ENCODE measurements around the gene PSME3IP1. TPM values are rescaled to one million over a fixed set of nuclear protein-coding genes. Genes with fewer than 3 reads are reported as not detected.

The PSME3IP1 gene
- total RNA-seq, 1 experiment from 2014 or later = 45.6 TPM

GRCh38 chr16:57156351-57156703, 29.5 kb downstream of the PSME3IP1 start:
- H3K27ac ChIP-seq (ENCODE audit: low read length) = no peak overlapping the region
- peaks cover 8% of the 10 kb centered on the region; the same call in 1 of the 2 replicates for H3K36me3 ChIP-seq (ENCODE audit: low read depth, low read length)
- no peaks in the 10 kb centered on the region for H3K27me3 ChIP-seq (ENCODE audit: low read length)
- H4K20me1 ChIP-seq (ENCODE audit: low read length) = no peaks in the 10 kb centered on the region
- no peak for DNase-seq
- no peaks in the 10 kb centered on the region for H3K9me2 ChIP-seq (replicated peaks; ENCODE audit: low read length)
- H3K79me2 ChIP-seq (ENCODE audit: low read length) = no peaks in the 10 kb centered on the region
- no peaks in the 10 kb centered on the region for H3K4me1 ChIP-seq (ENCODE audit: insufficient read depth, low read length)
- no peak overlapping the region for H3K4me3 ChIP-seq (ENCODE audit: low read length)
- TF ChIP-seq EZH2 (IDR thresholded peaks at IDR 0.05; ENCODE audit: low read length, unreplicated experiment) (no peak), EZH2phosphoT487 (IDR thresholded peaks at IDR 0.05; ENCODE audit: borderline replicate concordance, low read length) (no peak), CTCF (conservative IDR thresholded peaks at IDR 0.05; ENCODE audit: low read depth, low read length) (no peak)
- ChIA-PET CTCF (no interaction called here), POLR2A (ENCODE audit: unreplicated experiment) (no interaction called here)
- intact Hi-C loops (cut with micrococcal nuclease) = no loop called here
- no peaks in the 10 kb centered on the region for H3F3A ChIP-seq (ENCODE audit: low read length, unreplicated experiment)
- H3K4me2 ChIP-seq (ENCODE audit: low read length) = no peak overlapping the region
- ATAC-seq = no peak
- BruUV-seq (replicated peaks) = no TSS peak
- no peaks in the 10 kb centered on the region for H3K9me3 ChIP-seq (ENCODE audit: low read length)
- H3K9ac ChIP-seq (ENCODE audit: low read length) = no peak overlapping the region
- H2AFZ ChIP-seq (ENCODE audit: low read length) = no peak overlapping the region

- Histone ChIP-seq H3K27me3 (ENCODE audit: low read length) (no peaks in the 10 kb centered on the region), H3K27ac (ENCODE audit: low read length) (no peak overlapping the region), H4K20me1 (ENCODE audit: low read length) (no peaks in the 10 kb centered on the region), H3K4me1 (ENCODE audit: insufficient read depth, low read length) (no peaks in the 10 kb centered on the region), H3K9me2 (replicated peaks; ENCODE audit: low read length) (no peaks in the 10 kb centered on the region), H3F3A (ENCODE audit: low read length, unreplicated experiment) (no peaks in the 10 kb centered on the region), H3K79me2 (ENCODE audit: low read length) (no peaks in the 10 kb centered on the region), H3K4me3 (ENCODE audit: low read length) (no peak overlapping the region), H2AFZ (ENCODE audit: low read length) (no peak overlapping the region), H3K4me2 (ENCODE audit: low read length) (no peak overlapping the region), H3K36me3 (ENCODE audit: low read depth, low read length) (peaks cover 8% of the 10 kb centered on the region; the same call in 1 of the 2 replicates), H3K9ac (ENCODE audit: low read length) (no peak overlapping the region), H3K9me3 (ENCODE audit: low read length) (no peaks in the 10 kb centered on the region)
- ChIA-PET POLR2A (ENCODE audit: unreplicated experiment) (no interaction called here), CTCF (no interaction called here)
- DNase-seq (no peak), ATAC-seq (no peak)
- TF ChIP-seq EZH2phosphoT487 (IDR thresholded peaks at IDR 0.05; ENCODE audit: borderline replicate concordance, low read length) (no peak), EZH2 (IDR thresholded peaks at IDR 0.05; ENCODE audit: low read length, unreplicated experiment) (no peak), CTCF (conservative IDR thresholded peaks at IDR 0.05; ENCODE audit: low read depth, low read length) (no peak)
- no TSS peak for BruUV-seq (replicated peaks)
- intact Hi-C loops (cut with micrococcal nuclease) = no loop called here
These were observed 30.0 kb downstream of the PSME3IP1 start for GRCh38 chr16:57155702-57156350.

- Histone ChIP-seq H3K4me1 (ENCODE audit: insufficient read depth, low read length) (no peaks in the 10 kb centered on the region), H3F3A (ENCODE audit: low read length, unreplicated experiment) (no peaks in the 10 kb centered on the region), H3K27ac (ENCODE audit: low read length) (no peak overlapping the region), H3K9me3 (ENCODE audit: low read length) (no peaks in the 10 kb centered on the region), H3K9ac (ENCODE audit: low read length) (no peak overlapping the region), H3K27me3 (ENCODE audit: low read length) (no peaks in the 10 kb centered on the region), H2AFZ (ENCODE audit: low read length) (no peak overlapping the region), H4K20me1 (ENCODE audit: low read length) (no peaks in the 10 kb centered on the region), H3K4me2 (ENCODE audit: low read length) (no peak overlapping the region), H3K4me3 (ENCODE audit: low read length) (no peak overlapping the region), H3K9me2 (replicated peaks; ENCODE audit: low read length) (no peaks in the 10 kb centered on the region), H3K79me2 (ENCODE audit: low read length) (no peaks in the 10 kb centered on the region), H3K36me3 (ENCODE audit: low read depth, low read length) (peaks cover 8% of the 10 kb centered on the region; the same call in 1 of the 2 replicates)
- intact Hi-C loops (cut with micrococcal nuclease) = no loop called here
- TF ChIP-seq EZH2phosphoT487 (IDR thresholded peaks at IDR 0.05; ENCODE audit: borderline replicate concordance, low read length) (no peak), EZH2 (IDR thresholded peaks at IDR 0.05; ENCODE audit: low read length, unreplicated experiment) (no peak), CTCF (conservative IDR thresholded peaks at IDR 0.05; ENCODE audit: low read depth, low read length) (no peak)
- ATAC-seq (no peak), DNase-seq (no peak)
- BruUV-seq (replicated peaks) = TSS peak; percentile 55
- CTCF ChIA-PET = no interaction called here
- POLR2A ChIA-PET (ENCODE audit: unreplicated experiment) = no interaction called here
These were observed 32.0 kb downstream of the PSME3IP1 start for GRCh38 chr16:57153841-57154240.

Measured in PC-3 (cell line).